Neuronal stem cell (in vitro differentiated cells): ENCODE results near the gene PRDM10.

Experiments
- DNase-seq: peaks from one replicate; pipeline ENCODE4 v3.0.0-alpha.2; 2013; ENCODE audit warnings: low spot score
- H2AFZ ChIP-seq: one replicate; pipeline ENCODE4 v1.6.1; 2013; ENCODE audit warnings: mild to moderate bottlenecking, low read length, inconsistent platforms
- H2AK5ac ChIP-seq: 2 replicates; pipeline ENCODE4 v1.6.1; 2013; ENCODE audit warnings: low read depth, mild to moderate bottlenecking, inconsistent platforms, low read length, moderate library complexity, mixed read lengths
- H2BK120ac ChIP-seq: 2 replicates; pipeline ENCODE4 v1.6.1; 2013; ENCODE audit warnings: low read depth, mild to moderate bottlenecking, inconsistent platforms, low read length, moderate library complexity, mixed read lengths
- H2BK12ac ChIP-seq: one replicate; pipeline ENCODE4 v1.6.1; 2013; ENCODE audit warnings: low read length, inconsistent platforms
- H2BK15ac ChIP-seq: 2 replicates; pipeline ENCODE4 v1.6.1; 2013; ENCODE audit warnings: mild to moderate bottlenecking, low read length, inconsistent platforms, mixed read lengths
- H2BK5ac ChIP-seq: one replicate; pipeline ENCODE4 v1.6.1; 2013; ENCODE audit warnings: inconsistent platforms, mild to moderate bottlenecking, low read length, moderate library complexity
- H3K14ac ChIP-seq: one replicate; pipeline ENCODE4 v1.6.1; 2013; ENCODE audit warnings: low read length, inconsistent platforms
- H3K18ac ChIP-seq: 2 replicates; pipeline ENCODE4 v1.6.1; 2013; ENCODE audit warnings: low read length, inconsistent platforms
- H3K23ac ChIP-seq: 2 replicates; pipeline ENCODE4 v1.6.1; 2013; ENCODE audit warnings: low read depth, mild to moderate bottlenecking, mixed read lengths, low read length, inconsistent platforms; ENCODE audit not compliant: poor library complexity
- H3K27ac ChIP-seq: replicated peaks from 3 replicates; pipeline ENCODE4 v1.5.1; 2013; ENCODE audit warnings: low read length, inconsistent platforms
- H3K27me3 ChIP-seq, 3 experiments: 2 replicates each; pipeline ENCODE4 v1.6.1; 2013; ENCODE audit warnings: low read length in 3 of 3, mild to moderate bottlenecking in 2 of 3, inconsistent platforms in 1 of 3, low read depth in 1 of 3, mixed read lengths in 1 of 3, moderate library complexity in 1 of 3; ENCODE audit not compliant: control insufficient read depth in 3 of 3, insufficient read depth in 3 of 3
- H3K36me3 ChIP-seq, 2 donors: replicated peaks in 1 of 2; 2 replicates each; pipeline ENCODE4 v1.6.1; 2013; ENCODE audit warnings: low read length in 2 of 2; ENCODE audit not compliant: control insufficient read depth in 2 of 2, insufficient read depth in 2 of 2
- H3K4ac ChIP-seq: 2 replicates; pipeline ENCODE4 v1.6.1; 2013; ENCODE audit warnings: inconsistent platforms, mild to moderate bottlenecking, low read length, moderate library complexity
- H3K4me1 ChIP-seq, 2 donors: 1 replicate in 1 of 2; 2 replicates in 1 of 2; pipeline ENCODE4 v1.6.1; 2013; ENCODE audit warnings: low read length in 2 of 2, low read depth in 1 of 2; ENCODE audit not compliant: control insufficient read depth in 2 of 2, insufficient read depth in 1 of 2
- H3K4me2 ChIP-seq: one replicate; pipeline ENCODE4 v1.6.1; 2013; ENCODE audit warnings: mild to moderate bottlenecking, low read length, inconsistent platforms; ENCODE audit not compliant: insufficient read depth, poor library complexity, severe bottlenecking
- H3K4me3 ChIP-seq, 2 donors: 2 replicates each; pipeline ENCODE4 v1.5.1; 2013; ENCODE audit warnings: low read length in 2 of 2, mild to moderate bottlenecking in 2 of 2, inconsistent platforms in 1 of 2, moderate library complexity in 1 of 2
- H3K79me1 ChIP-seq: one replicate; pipeline ENCODE4 v1.6.1; 2013; ENCODE audit warnings: low read depth, mild to moderate bottlenecking, inconsistent platforms, low read length, moderate library complexity
- H3K9ac ChIP-seq: one replicate; pipeline ENCODE4 v1.6.1; 2013; ENCODE audit warnings: mild to moderate bottlenecking, low read depth, low read length, inconsistent platforms; ENCODE audit not compliant: poor library complexity
- H3K9me3 ChIP-seq, 2 donors: replicated peaks in 1 of 2; 2 replicates each; pipeline versions ENCODE3 to v1.6.1; 2013; ENCODE audit warnings: low read length in 2 of 2, mild to moderate bottlenecking in 2 of 2, inconsistent platforms in 1 of 2, low read depth in 1 of 2, mixed read lengths in 1 of 2, moderate library complexity in 1 of 2; ENCODE audit not compliant: control insufficient read depth in 2 of 2, insufficient read depth in 1 of 2
- H4K8ac ChIP-seq: one replicate; pipeline ENCODE4 v1.6.1; 2013; ENCODE audit warnings: low read depth, mild to moderate bottlenecking, inconsistent platforms, low read length, moderate library complexity
- H4K91ac ChIP-seq: one replicate; pipeline ENCODE4 v1.6.1; 2013; ENCODE audit warnings: low read length, low read depth, mild to moderate bottlenecking, inconsistent platforms; ENCODE audit not compliant: poor library complexity
- WGBS, 2 donors: extraction: QIAGEN DNeasy Blood & Tissue Kit; methylation state at CpG; one replicate each; pipeline ENCODE4 v1.1.7; 2013; ENCODE audit warnings: missing lambda C conversion rate in 2 of 2, mixed read lengths in 1 of 2; ENCODE audit not compliant: insufficient read length in 2 of 2, insufficient replicate concordance in 1 of 2; ENCODE audit errors: extremely low coverage in 2 of 2; 5-methylcytosine and 5-hydroxymethylcytosine counted together

PRDM10 gene

DNA sequence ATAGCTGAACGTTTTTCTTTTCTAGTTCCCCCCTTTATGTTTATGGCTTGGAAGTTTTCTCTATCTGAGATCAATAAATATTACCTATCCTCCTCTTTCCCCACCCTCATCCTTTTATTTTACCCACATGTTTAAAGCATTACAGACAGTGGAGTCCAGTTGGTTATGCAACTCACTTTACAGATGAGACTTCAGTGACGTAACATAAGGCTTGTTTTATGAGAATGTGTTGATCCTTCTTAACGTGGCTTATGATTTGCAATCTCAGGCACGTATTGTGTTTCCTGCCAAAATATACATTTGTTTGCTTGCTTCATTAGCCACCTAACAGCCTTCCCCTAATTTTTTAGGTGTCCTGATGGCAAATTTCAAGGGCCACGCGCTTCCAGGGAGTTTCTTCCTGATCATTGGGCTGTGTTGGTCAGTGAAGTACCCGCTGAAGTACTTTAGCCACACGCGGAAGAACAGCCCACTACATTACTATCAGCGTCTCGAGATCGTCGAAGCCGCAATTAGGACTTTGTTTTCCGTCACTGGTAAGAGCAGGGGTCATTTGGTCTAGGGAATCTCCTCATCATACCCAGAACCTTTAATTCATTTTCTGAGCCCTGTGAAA lies 150.4 kb downstream of the PRDM10 start:
- DNase-seq: no peak
- Histone ChIP-seq H3K4me1 (peaks cover 0 to 3% of the 10 kb centered on the region in 2 donors), H3K27ac (no peak overlapping the region), H2BK15ac (no peak overlapping the region), H3K4ac (no peak overlapping the region), H3K36me3 (no peaks in the 10 kb centered on the region), H3K4me3 (no peak overlapping the region), H3K27me3 (no peaks in the 10 kb centered on the region), H3K18ac (no peak overlapping the region), H3K9me3 (peaks cover 0 to 2% of the 10 kb centered on the region in 2 donors), H3K23ac (no peak overlapping the region), H3K79me1 (no peaks in the 10 kb centered on the region), H3K4me2 (no peak overlapping the region), H4K8ac (no peak overlapping the region), H2AFZ (no peak overlapping the region), H2BK120ac (no peak overlapping the region), H2BK5ac (no peak overlapping the region), H2BK12ac (no peak overlapping the region), H4K91ac (no peak overlapping the region), H2AK5ac (no peak overlapping the region), H3K9ac (no peak overlapping the region), H3K14ac (no peak overlapping the region)
- no CpG with 5 or more reads among the region's 15 CpGs for WGBS, 2 donors
